ENCODE results near the gene GAS5.

- TF ChIP-seq REST (IDR thresholded peaks at IDR 0.05) (no peak), CTCF (IDR thresholded peaks at IDR 0.05; ENCODE audit: low read depth, low read length, missing input control) (no peak), RXRA (IDR thresholded peaks at IDR 0.05) (no peak)
These were observed 36.2 kb upstream of the GAS5 start for GRCh38 chr1:173903827-173904531.

Measured in liver (tissue), 3 donors.